HG02623 (cell line): ENCODE results near the gene BCL2L1.
A peak's percentile ranks its signal among the peaks of the same experiment; 100 is the strongest.
"Not testable (repeated sequence)": the region's sequence is repeated elsewhere in the genome, so short reads cannot be mapped to it uniquely, and the experiment has no call there.

Source experiments
- ATAC-seq: cut with Tn5 transposase; IDR thresholded peaks from one replicate; pipeline ENCODE4 v1.9.1; 2021; ENCODE audit warnings: moderate library complexity; ENCODE audit not compliant: unreplicated experiment

The BCL2L1 gene

DNA sequence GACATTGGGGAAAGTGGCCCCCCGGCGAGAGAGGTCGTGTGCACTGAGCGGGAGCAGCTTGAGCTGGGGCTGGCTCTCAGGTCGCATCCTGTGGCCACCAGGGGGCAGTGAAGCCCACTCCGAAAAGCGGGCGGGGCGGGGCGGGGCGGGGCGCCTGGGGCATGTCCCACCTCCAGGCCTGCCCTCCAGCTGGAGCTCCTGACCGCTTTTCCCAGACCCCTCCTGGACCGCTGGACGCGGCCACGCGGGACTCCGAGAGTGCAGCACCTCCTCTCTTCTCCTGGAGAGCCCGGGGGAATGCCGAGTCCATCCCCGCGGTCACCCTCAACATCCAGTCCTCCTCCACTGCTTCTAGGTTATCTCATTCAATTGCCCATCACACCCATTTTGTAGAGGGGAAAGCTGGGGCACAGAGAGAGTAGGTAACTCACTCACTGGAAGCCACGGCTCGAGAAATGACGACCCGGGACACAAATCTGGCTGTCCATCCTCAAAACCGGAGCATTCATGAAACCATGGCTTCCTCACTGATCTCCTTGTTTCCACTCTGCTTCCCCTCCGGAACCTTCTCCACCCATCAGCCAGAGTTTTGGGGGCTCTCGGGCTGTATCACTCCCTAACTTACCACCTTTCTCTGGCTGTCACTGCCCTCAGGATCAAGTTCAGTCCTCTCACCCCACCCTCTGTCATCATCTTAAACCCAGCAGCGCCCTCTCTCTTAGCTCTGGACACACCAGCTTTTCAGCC is 60.9 kb downstream of the BCL2L1 start:
- ATAC-seq: peak; percentile 54

DNA sequence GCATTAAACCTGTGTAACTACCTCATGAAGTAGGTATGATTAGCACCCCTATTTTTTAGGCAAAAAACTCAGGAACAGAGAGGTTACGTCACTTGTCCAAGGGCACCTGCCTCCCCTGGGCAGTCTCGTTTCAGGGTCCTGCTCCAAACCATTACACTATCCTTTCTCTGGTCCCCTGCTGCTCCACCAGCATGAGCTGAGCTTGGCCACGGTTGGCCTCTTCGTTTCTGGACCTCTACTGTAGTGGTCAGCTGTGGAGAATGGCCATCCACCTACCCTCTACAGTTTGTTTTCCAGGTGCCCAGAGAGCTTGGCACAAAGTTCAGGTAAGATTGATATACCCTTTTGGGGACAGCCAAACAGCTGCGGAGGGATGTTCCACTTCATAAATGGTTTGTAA is 68.1 kb downstream of the BCL2L1 start:
- ATAC-seq: no peak

DNA sequence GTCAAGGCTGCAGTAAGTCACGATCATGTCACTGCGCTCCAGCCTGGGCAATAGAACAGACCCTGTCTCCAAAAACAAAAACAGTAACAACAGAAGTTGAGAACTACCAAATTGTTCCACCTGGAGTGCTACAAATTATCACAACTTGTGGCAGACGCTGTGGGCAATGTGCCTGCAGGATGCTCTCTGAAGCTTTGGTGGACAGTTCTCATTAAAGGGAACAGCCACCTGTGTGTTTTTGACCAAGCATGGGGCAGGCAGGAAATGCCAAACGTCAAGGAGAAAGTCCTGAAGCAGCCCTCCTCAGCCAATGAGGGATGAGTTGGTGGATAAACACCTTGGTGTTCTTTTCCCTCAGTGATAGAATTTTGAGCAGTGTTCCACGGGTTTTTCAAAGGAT is 69.1 kb downstream of the BCL2L1 start:
- no peak for ATAC-seq

DNA sequence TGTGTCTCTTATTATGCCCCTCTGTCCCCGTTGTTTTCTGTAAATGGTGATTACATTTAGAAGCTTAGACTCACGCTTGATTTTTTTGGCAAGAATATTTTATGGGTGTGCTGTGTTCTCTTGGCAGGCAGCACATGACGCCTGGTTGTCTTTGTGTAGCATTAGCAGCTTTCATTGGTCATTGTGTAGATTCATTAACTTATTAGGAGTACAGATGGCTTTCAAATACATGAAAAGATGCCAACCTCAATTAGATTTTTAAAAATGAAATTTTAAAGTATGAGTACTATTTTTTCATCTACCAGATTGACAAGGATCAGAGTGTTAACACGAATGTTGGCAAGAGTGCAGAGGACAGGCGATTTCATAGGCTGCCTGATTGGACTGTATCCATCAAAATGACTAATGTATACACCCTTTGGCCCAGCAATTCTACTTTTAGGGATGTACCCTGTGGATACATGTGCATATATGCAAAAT is 69.7 kb downstream of the BCL2L1 start:
- ATAC-seq: no peak

DNA sequence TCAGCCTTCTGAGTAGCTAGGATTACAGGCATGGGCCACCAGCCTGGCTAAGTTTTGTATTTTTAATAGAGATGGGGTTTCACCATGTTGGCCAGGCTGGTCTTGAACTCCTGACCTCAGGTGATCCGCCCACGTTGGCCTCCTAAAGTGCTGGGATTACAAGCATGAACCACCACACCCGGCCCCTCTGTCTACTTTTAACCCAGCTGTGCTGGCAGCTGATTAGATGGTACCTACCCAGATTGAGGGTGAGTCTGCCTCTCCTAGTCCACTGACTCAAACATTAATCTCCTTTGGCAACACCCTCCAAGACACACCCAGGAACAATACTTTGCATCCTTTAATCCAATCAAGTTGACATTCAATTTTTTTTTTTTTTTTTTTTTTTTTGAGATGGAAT is 74.6 kb downstream of the BCL2L1 start:
- ATAC-seq: not testable (repeated sequence)

DNA sequence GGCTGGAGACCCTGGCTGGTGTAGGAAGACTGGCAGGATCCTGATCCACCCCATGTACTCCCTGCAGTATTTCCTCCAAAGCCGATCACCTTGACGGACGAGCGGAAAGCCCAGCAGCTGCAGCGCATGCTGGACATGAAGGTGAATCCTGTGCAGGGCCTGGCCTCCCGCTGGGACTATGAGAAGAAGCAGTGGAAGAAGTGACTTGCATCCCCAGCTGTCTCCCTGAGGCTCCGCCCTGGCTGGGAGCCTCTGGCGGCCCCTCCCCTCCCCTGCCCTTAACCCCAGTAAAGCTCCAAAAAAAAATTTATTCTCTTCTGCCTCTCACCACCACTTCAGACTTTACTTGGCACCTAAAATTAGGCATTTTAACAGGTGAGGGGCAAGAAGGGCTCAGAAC is 78.0 kb downstream of the BCL2L1 start:
- ATAC-seq: no peak

DNA sequence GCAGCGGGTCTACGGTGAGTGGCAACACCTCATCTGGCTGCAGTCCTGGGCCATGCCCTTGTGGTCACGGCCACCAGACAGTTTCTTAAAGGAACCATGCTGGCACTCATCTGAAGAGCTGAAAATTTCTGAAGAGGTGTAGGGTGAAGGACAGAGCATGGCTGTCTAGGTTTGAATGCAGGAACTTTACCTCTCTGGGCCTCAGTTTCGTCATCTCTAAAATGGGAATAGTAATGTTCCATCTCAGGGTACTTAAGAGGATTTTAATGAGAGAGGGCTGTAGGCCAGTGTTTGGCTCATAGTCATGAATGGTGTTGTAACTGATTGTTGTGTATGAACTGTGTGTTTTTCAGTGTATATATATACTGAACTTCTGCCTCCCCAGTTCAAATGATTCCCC is 79.1 kb downstream of the BCL2L1 start:
- ATAC-seq: no peak

DNA sequence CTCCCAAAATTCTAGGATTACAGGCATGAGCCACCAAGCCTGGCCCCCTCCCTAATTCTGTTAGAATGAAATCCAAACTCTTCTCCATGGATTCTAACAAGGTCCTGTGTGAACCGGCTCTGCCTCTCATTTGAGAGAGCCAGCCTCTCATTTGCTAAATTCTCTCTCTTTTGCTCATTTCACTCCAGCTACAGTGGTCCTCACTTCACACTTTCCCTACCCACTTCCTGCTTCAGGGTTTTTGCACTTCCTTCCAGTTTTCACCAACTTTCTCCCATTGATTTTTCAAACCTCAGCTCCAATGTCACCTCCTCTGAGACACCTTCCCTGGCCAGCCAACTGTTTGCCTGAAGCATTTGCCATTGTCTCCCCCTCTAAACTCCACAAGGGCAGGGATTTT is 79.8 kb downstream of the BCL2L1 start:
- ATAC-seq: no peak

DNA sequence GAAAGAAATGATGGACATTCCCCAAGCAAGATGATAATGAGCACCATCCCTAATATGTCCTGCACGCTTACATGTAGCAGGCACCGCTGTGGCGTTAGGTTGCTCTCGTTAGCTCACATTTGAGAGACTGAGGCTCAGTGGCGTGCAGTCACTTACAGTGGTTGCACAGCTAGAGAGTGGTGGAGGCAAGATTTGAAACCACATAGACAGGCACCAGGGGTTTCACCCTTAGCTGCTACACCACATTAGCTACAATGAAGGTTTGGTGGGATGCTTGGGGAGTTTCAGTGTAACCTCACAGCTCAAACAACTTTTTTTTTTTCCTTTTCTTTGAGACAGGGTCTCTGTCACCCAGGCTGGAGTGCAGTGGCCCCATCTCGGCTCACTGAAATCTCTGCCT is 81.3 kb downstream of the BCL2L1 start:
- no peak for ATAC-seq

DNA sequence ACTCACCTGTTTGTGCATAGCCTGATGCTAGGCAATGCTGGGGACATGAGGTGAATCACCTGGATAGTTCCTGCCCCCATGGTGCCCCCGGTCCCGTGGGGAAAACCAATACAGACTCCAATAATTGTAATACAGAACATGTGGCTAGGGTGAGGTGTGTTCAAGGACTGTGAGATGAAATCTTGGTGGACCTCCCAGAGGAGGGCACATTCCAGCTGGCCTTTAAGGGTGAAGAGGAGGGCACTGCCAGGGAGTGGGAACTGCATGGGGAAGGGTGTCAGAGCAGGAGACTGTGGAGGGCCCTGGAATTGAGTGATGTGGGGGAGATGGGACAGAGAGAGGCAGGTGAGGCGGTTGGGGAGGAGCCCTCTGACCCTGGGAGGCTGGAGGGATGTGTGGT is 82.4 kb downstream of the BCL2L1 start:
- no peak for ATAC-seq

DNA sequence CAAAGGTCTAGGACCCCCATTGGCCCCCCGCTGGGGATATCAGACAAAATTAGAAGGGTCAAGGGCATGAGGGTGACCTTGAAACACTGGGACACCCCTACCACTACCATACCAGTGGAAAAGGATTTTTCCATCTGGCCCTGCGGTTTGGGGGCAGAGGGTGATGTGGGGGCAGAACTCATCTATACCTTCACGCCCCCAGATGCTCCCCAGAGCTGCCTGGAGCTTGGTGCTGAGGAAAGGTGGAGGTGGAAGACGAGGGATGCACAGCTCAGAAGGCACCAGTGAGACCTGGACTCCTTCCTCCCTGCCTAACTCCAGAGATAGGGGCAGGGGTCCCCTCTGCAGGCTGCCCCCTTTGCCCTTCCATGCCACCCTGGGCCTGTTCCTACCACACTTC is 83.9 kb downstream of the BCL2L1 start:
- no peak for ATAC-seq

DNA sequence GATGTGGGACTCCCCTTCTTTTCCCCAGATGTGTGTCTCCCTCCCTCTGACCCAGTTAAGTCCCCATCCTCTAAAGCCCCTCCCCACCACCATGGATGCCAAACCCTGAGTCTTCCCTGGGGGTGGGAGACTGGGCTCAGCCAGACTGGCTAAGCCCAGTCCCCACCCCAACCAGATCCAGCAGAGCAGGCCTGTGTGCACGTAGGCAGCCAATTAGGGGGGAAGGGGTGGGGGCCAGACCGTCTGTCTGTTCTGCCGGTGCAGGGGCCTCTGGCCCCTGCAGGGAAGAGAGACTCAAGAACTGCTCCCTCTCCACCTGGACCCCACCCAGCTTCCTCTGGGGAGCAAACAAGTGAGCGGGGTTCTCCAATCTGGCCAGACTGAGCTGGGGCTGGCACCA is 84.4 kb downstream of the BCL2L1 start:
- ATAC-seq: no peak

DNA sequence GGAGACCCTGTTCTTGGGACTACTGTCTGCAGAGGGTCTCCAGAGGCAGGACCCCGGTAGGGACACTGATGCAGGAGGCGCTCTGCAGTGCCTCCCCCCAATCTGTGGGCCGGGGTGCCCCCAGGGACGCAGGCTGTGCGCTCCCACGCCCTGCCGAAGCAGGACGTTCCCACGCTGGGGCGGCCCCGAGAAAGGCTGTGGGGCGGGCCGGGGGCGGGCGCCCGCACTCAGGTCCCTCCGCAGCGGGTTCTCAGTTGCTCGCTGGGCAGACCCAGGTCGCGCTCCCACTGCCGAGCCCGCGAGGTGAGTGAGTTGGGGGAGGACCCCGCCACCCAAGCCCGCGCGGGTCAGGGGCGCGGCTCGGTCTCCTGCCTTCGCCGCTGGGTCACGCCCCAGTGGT is 85.0 kb downstream of the BCL2L1 start, which contains the start of gene COX4I2:
COX4I2 (plus strand) TSS at position 253 of the 400 bp plus-strand sequence. CDS start 1,106 bp downstream, outside the sequence.
- ATAC-seq: no peak

DNA sequence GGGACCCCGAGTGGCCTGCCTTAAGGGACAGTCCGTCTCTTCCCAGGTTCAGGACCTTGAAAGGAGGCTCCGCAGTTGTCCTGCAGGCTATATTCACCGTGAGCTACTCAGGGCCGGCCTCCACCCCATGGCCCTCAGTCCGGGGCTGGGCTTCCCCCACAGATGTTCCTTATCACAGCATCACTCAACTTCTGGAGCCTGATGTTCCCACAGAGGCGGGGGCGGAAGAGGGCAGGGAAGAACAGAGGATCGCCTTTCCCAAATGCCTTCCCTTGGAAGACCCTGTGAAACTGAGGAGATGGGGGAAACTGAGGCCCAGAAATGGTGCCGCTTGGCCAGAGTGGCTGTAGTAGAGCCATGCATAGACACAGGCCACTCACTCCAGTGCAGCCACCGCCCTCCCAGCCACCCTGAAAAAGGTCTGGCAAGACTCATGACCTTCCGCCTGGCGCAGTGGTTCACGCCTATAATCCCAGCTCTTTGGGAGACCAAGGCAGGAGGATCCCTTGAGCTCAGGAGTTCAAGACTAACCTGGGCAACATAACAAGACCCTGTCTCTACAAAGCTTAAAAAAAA is 89.2 kb downstream of the BCL2L1 start:
- ATAC-seq: no peak

DNA sequence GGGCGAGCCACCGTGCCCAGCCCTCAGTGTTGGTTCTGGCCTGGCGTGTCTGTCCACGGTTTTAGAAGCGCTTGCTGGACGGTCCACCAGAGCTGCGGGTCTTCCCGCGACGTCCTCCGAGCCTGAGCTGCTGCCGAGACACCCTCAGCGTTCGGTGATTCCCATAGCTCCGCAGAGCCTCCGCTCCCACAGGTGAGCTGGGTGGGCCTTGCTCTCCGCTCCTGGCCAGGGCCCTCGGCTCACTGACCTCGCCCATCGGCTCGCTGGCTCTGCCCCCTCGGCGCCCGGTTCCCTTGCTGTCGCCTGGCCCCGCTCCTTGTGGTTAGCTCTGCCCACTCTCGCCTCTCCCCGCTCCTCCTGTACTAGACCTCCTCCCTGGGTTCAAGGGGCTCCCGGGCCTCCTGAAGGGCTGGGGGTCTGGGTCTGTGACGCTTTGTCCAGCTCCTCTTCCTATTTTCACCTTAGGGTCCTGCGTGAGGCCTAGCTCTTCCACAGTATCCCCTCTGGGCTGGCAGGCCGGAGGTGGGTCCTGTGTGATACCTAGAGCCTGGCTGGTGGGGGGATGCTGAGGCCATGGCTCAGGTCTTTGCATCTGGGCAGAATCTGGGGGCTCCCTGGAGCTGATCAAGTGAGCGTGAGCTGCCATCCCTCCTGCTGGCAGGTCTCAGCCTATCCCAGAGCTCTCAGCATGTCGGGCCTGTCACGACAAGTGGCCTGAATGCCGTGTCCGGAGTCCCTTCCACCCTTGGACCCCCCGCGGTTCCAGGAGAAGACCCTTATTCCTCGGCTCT is 89.9 kb downstream of the BCL2L1 start:
- no peak for ATAC-seq

DNA sequence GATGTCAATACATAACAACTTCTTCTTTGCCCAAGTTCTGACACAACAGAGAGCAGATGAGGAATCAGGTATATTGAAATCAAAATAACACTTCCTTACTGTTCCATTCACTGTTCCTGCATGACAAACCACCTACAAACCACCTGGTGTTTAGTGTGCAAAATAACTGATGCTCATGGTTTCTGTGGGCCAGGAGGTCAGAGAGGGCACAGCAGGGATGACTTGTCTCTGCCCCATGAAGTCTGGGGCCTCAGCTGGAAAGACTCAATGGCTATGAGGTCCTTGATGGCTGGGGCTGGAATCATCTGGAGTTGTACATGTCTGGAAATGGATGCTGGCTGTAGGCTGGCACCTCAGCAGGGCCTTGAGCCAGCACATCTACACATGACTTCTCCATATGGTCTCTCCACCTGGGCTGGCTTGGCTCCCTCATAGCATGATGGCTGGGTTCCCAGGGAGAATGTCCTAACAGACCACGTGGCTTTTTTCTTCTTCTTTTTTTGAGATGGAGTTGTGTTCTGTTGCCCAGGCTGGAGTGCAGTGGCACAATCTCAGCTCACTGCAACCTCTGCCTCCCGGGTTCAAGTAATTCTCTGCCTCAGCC is 92.4 kb downstream of the BCL2L1 start:
- ATAC-seq: no peak

DNA sequence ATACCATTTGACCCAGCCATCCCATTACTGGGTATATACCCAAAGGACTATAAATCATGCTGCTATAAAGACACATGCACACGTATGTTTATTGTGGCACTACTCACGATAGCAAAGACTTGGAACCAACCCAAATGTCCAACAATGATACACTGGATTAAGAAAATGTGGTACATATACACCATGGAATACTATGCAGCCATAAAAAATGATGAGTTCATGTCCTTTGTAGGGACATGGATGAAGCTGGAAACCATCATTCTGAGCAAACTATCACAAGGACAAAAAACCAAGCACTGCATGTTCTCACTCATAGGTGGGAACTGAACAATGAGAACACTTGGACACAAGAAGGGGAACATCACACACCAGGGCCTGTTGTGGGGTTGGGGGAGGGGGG is 94.6 kb downstream of the BCL2L1 start:
- not testable (repeated sequence) for ATAC-seq

DNA sequence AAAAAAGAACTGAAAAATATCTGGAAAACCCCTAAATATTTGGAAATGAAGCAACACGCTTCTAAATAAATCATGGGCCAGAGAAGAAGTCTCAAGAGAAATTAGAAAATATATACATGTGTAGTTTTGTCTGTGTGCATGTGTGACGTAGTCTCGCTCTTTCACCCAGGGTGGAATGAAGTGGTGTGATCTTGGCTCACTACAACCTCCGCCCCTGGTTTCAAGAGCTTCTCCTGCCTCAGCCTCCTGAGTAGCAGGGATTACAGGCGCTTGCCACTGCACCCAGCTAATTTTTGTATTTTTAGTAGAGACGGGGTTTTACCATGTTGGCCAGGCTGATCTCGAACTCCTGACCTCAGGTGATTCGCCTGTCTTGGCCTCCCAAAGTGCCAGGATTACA is 96.1 kb downstream of the BCL2L1 start:
- ATAC-seq: not testable (repeated sequence)

DNA sequence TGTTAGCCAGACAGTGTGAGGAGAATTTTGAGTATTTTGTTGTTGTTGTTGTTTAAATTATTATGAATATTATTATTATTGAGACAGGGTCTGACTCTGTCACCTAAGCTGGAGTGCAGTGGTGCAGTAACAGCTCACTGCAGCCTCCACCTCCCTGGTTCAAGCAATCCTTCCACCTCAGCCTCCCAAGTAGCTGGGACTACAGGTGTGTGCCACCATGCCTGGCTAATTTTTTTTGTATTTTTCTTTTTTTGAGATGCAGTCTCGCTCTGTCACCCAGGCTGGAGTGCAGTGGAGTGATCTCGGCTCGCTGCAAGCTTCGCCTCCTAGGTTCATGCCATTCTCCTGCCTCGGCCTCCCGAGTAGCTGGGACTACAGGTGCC is 99.6 kb downstream of the BCL2L1 start:
- ATAC-seq: not testable (repeated sequence)

DNA sequence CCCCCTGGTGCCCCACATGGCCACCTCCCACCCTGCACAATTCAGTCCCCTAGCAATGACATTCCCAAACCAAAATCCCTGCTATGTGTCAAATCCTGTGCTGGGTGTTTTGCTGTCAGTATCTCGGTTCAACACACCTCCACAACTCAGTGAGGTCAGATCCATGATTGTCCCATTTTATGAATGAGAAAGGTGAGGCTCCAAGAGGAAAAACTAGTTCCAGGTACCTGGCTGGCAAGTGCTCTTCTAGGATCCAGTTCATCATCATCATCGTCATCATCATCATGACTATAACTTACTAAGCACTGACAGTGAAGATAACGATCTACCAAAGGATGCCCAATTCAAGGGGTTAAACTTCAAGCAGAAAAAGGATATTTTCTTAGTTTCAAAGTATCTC is 102.4 kb downstream of the BCL2L1 start:
- ATAC-seq: no peak

DNA sequence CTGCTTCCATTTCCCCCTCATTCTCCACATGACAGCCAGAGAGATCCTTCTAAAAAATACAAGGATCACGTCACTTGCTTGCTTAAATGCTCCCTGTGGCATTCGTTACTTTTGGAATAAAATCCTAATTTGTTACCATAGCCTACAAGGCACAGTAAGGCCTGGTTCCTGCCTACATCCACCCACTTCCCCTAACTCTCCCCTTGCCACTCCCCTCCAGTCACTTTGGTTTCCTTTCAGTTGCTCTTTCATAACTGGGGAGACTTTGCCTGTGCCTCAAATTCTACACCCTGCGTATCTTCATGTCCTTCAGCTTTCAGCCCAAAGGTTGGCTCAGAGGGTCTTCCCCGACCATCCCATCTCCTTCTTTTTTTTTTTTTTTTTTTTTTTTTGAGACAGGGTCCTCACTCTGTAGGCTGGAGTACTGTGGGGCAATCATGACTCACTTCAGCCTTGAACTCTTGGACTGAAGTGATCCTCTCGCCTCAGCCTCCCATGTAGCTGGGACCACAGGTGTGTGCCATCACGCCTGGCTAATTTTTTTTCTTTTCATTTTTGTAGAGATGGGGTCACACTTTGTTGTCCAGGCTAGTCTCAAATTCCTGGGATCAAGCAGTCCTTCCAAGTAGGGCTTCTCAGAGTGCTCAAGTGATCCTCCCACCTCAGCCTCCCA is 105.1 kb downstream of the BCL2L1 start:
- ATAC-seq: no peak
